ENCODE data around the gene NHLRC4.

The NHLRC4 gene

DNA sequence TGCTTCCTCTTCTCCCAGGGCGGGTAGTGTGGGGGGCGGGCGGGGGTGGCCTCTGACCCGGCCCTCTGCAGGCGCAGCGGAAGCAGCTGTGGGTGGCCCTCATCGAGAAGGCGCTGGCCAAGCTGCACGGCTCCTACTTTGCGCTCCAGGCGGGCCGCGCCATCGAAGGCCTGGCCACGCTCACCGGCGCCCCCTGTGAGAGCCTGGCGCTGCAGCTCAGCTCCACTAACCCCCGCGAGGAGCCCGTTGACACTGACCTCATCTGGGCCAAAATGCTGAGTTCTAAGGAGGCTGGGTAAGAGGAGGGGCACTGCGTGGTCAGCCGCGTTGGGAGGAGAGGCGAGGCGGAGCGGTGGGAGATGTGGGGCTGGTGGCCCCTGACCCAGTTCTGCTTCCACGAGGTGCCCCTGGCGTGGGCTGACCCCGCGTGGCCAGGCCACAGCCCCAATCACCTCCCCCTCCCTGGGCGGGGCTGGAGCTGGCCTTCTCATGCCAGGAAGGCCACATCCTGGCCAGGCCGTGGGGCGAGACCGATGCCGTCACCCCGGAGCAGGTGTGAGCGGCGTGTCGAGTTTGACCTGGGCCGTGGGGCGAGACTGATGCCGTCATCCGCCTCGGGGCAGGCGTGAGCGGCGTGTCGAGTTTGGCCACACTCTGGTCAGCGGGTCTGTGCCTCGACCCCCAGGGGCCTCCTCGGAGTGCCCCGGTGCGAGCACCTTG lies 17.1 kb upstream of the NHLRC4 start:
- no peak overlapping the region for H3K4me3 ChIP-seq (ENCODE audit: low read length)
- no peak for DNase-seq (ENCODE audit: low read depth)
- peak; percentile 5 for TF ChIP-seq CTCF (IDR thresholded peaks at IDR 0.05; ENCODE audit: insufficient read depth, low read depth, low read length, missing control alignments)

DNA sequence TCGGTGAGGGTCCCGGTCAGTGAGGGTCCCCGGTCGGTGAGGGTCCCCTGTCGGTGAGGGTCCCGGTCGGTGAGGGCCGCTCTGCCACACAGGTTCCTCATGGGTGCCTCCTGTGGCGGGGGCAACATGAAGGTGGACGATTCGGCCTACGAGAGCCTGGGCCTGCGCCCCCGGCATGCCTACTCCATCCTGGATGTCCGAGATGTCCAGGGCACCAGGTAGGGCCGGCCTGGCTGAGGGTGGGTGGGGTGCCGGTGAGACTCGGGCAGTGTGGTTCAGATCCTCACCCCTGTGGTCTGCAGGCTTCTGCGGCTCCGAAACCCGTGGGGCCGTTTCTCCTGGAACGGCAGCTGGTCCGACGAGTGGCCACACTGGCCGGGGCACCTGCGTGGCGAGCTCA lies 15.6 kb upstream of the NHLRC4 start:
- DNase-seq (ENCODE audit: low read depth), result no peak
- no peak overlapping the region for H3K4me3 ChIP-seq (ENCODE audit: low read length)
- TF ChIP-seq CTCF (IDR thresholded peaks at IDR 0.05; ENCODE audit: insufficient read depth, low read depth, low read length, missing control alignments), result no peak

- no peak overlapping the region for H3K4me3 ChIP-seq (ENCODE audit: low read length)
- DNase-seq (ENCODE audit: low read depth), result no peak
- no peak for TF ChIP-seq CTCF (IDR thresholded peaks at IDR 0.05; ENCODE audit: insufficient read depth, low read depth, low read length, missing control alignments)
Measured at GRCh38 chr16:552171-552570, 14.6 kb upstream of the NHLRC4 start.

DNA sequence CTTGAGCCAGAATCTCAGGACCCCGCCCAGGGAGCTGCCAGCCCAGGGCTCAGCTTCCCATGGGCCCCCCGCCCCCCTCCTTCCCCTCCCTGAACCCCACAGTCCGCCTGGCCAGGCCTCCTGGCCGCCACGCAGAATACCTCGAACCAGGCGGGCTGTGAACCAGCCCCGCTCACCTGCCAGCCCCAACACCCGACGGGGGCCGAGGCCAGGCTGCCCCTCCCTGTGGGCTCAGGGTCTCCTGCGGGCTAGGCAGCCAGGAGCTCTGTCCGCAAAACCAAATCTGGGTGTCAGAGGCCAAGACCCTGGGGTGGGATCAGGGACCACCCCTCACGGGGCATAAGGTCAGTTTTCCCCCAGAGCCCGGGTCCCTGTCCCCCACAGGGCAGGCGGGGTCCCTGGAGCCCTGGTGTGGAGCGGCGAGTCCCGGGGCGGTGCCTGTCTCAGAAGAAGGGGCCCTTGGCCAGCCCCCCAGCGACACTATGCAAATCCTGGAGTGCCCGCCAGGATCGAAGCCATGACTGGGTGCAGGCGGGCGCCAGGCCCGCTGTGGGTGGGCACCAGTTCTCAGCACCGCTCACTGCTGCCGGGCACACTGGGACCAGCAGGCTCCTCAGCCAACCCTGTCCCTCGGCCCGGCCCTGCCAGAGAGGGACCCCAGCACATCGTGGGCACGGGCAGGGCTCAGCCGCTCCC lies 13.1 kb upstream of the NHLRC4 start:
- no peak for TF ChIP-seq CTCF (IDR thresholded peaks at IDR 0.05; ENCODE audit: insufficient read depth, low read depth, low read length, missing control alignments)
- DNase-seq (ENCODE audit: low read depth), result no peak
- no peak overlapping the region for H3K4me3 ChIP-seq (ENCODE audit: low read length)

- no peak for DNase-seq (ENCODE audit: low read depth)
- TF ChIP-seq CTCF (IDR thresholded peaks at IDR 0.05; ENCODE audit: insufficient read depth, low read depth, low read length, missing control alignments), result no peak
- no peak overlapping the region for H3K4me3 ChIP-seq (ENCODE audit: low read length)
Measured at GRCh38 chr16:554297-554621, 12.5 kb upstream of the NHLRC4 start.

- TF ChIP-seq CTCF (IDR thresholded peaks at IDR 0.05; ENCODE audit: insufficient read depth, low read depth, low read length, missing control alignments), result no peak
- peak; percentile 44 for DNase-seq (ENCODE audit: low read depth)
- H3K4me3 ChIP-seq (ENCODE audit: low read length), result no peak overlapping the region
Measured at GRCh38 chr16:554640-555365, 12.0 kb upstream of the NHLRC4 start.
